ENCODE data around the gene ART4.
A peak's percentile ranks its signal among the peaks of the same experiment; 100 is the strongest.

ART4 gene

DNA sequence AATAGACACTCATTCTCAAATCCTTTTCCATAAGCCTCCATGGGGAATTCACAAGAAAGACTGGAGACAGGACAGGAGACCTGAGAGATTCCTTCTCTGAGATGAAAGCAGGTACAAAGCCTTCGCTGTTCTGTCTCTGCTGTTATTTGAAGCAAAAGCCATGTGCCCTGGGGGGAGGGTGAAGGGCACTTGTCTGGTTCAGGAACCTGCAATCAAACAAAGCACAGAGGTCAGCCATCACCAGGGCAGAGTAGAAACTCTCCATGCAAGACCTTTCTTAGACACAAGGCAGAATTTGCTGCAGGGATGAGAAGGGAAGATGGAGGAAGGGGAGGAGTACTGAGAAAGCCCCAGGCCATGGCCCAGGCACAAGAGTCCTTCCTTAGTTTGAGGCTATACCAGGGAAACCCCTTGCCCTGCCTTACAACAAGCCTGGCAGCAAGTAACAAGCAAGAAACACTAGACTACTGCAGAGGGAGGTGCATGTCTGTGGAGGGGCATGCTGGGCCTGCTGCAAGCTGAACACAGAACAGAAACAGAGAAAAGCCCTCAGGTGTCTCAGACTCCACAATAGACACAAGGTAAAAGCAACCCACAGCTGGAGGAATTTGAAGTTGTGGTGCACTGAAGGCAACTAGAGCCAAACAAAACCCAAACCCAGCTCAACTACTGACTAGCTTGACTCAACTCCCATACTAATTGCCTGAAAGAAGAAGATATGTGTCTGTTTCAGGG is 7.8 kb upstream of the ART4 start:
- no peak for TF ChIP-seq ZFX (IDR thresholded peaks at IDR 0.05)
- no peak for TF ChIP-seq CTCF (conservative IDR thresholded peaks at IDR 0.05)
- no peak overlapping the region for H3K27ac ChIP-seq

DNA sequence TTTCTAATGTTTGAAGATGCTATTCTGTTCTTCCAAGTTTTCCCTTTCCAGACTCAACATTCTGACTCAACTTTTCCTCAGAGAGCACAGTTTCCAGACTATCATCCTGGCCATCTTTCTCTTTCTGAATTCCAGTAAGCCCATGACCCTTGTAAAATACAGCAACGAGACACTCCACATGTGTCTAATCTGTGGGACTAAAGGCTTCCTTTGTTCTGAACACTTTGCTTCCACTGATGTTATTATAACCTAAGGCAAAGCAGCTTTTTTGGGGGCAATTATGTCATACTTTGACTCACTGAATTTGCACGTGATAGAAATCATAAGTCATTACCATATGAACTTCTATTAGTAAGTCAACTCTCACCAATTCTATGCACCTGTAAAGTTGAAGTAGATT is 6.3 kb upstream of the ART4 start:
- TF ChIP-seq ZFX (IDR thresholded peaks at IDR 0.05): no peak
- TF ChIP-seq CTCF (conservative IDR thresholded peaks at IDR 0.05): no peak
- H3K27ac ChIP-seq: no peak overlapping the region

- no peak overlapping the region for H3K27ac ChIP-seq
- TF ChIP-seq ZFX (IDR thresholded peaks at IDR 0.05) (no peak), CTCF (conservative IDR thresholded peaks at IDR 0.05) (no peak)
Observed at GRCh38 chr12:14846876-14847580, 3.7 kb upstream of the ART4 start.

GRCh38 chr12:14846042-14846587 is 2.8 kb upstream of the ART4 start:
- H3K27ac ChIP-seq: no peak overlapping the region
- TF ChIP-seq ZFX (IDR thresholded peaks at IDR 0.05): no peak
- no peak for TF ChIP-seq CTCF (conservative IDR thresholded peaks at IDR 0.05)

DNA sequence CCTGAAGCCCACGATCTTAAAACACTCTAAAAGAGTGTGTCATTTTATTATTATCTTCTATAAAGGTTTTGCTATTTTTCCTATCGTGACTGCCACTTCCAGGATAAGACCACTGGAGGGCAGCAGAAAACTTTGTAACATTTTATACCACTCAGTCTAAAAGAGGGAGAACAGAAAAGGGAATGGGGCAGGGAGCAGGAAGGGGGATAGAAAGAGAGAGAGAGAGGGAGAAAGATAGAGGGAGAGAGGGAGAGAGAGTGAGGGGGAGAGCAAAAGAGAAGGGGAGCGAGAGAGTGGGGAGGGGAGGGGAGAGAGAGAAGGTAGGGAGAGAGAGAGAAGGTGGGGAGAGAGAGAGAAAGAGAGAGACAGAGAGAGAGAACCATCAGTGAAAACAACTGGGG is 2.0 kb upstream of the ART4 start:
- TF ChIP-seq CTCF (conservative IDR thresholded peaks at IDR 0.05) (peak; percentile 86), ZFX (IDR thresholded peaks at IDR 0.05) (no peak)
- H3K27ac ChIP-seq: no peak overlapping the region

- H3K27ac ChIP-seq: no peak overlapping the region
- TF ChIP-seq CTCF (conservative IDR thresholded peaks at IDR 0.05): no peak
- no peak for TF ChIP-seq ZFX (IDR thresholded peaks at IDR 0.05)
Observed at GRCh38 chr12:14844401-14844800, 1.1 kb upstream of the ART4 start.

GRCh38 chr12:14842315-14842714 is 1.0 kb downstream of the ART4 start:
- H3K27ac ChIP-seq: no peak overlapping the region
- TF ChIP-seq ZFX (IDR thresholded peaks at IDR 0.05) (no peak), CTCF (conservative IDR thresholded peaks at IDR 0.05) (no peak)
